ENCODE data around the gene DIS3L2. TPM values are rescaled to one million over a fixed set of nuclear protein-coding genes. Genes with fewer than 3 reads are reported as not detected.

DIS3L2 gene
- total and polyA plus RNA-seq, 10 donors: 9.1 to 59.8 (median 35.4) TPM

GRCh38 chr2:232076272-232076671, 114.8 kb downstream of the DIS3L2 start:
- WGBS, 5 donors: 94 to 100% (median 96%) methylated on average over 1 of the region's 1 CpG

GRCh38 chr2:232076736-232077135, 115.2 kb downstream of the DIS3L2 start:
- intact Hi-C loops (cut with DNase I; ENCODE audit: low total_unique reads): no loop called here
- 89 to 99% (median 91%) methylated on average over 3 of the region's 3 CpGs for WGBS, 5 donors
- H3K4me1 ChIP-seq: peaks cover 0 to 24% (median 1%) of the 10 kb centered on the region in 6 donors
- H3K9me3 ChIP-seq: peaks cover 0 to 3% (median 0%) of the 10 kb centered on the region in 8 donors
- no peaks in the 10 kb centered on the region for H3K27me3 ChIP-seq (replicated peaks in 1 of 7)
- TF ChIP-seq POLR2A (IDR thresholded peaks at IDR 0.05) (no peak), CTCF (IDR thresholded peaks at IDR 0.05 in 8 of 11, conservative IDR thresholded peaks at IDR 0.05 in 3 of 11) (no peak), POLR2AphosphoS5 (IDR thresholded peaks at IDR 0.05) (no peak)
- DNase-seq: no peak
- no peak overlapping the region for H3K4me3 ChIP-seq
- H3K36me3 ChIP-seq: peaks cover 0 to 3% (median 0%) of the 10 kb centered on the region in 6 donors
- H3K27ac ChIP-seq: no peak overlapping the region

More at GRCh38 chr2:232076272-232076671, 114.8 kb downstream of the DIS3L2 start:
- H3K27me3 ChIP-seq (replicated peaks in 1 of 7): no peaks in the 10 kb centered on the region
- intact Hi-C loops (cut with DNase I; ENCODE audit: low total_unique reads): no loop called here
- H3K9me3 ChIP-seq: no peaks in the 10 kb centered on the region
- no peak overlapping the region for H3K4me3 ChIP-seq
- H3K27ac ChIP-seq: no peak overlapping the region
- no peak for DNase-seq
- peaks cover 0 to 29% (median 3%) of the 10 kb centered on the region in 6 donors for H3K4me1 ChIP-seq
- TF ChIP-seq POLR2AphosphoS5 (IDR thresholded peaks at IDR 0.05): no peak
- no peak for TF ChIP-seq POLR2A (IDR thresholded peaks at IDR 0.05)
- TF ChIP-seq CTCF (IDR thresholded peaks at IDR 0.05 in 8 of 11, conservative IDR thresholded peaks at IDR 0.05 in 3 of 11): no peak
- H3K36me3 ChIP-seq: no peaks in the 10 kb centered on the region

GRCh38 chr2:232085164-232085563, 123.7 kb downstream of the DIS3L2 start:
- no peak overlapping the region for H3K4me3 ChIP-seq
- H3K9me3 ChIP-seq: peaks cover 0 to 16% (median 10%) of the 10 kb centered on the region in 8 donors
- 85 to 94% (median 92%) methylated on average over 5 of the region's 5 CpGs for WGBS, 5 donors
- H3K36me3 ChIP-seq: peaks cover 0 to 40% (median 0%) of the 10 kb centered on the region in 6 donors
- H3K27ac ChIP-seq: no peak overlapping the region
- DNase-seq: no peak
- H3K27me3 ChIP-seq (replicated peaks in 1 of 7): no peaks in the 10 kb centered on the region
- TF ChIP-seq POLR2AphosphoS5 (IDR thresholded peaks at IDR 0.05) (no peak), CTCF (IDR thresholded peaks at IDR 0.05 in 8 of 11, conservative IDR thresholded peaks at IDR 0.05 in 3 of 11) (no peak), POLR2A (IDR thresholded peaks at IDR 0.05) (no peak)
- no peaks in the 10 kb centered on the region for H3K4me1 ChIP-seq
- intact Hi-C loops (cut with DNase I; ENCODE audit: low total_unique reads): no loop called here

- DNase-seq: no peak
- Histone ChIP-seq H3K9me3 (peaks cover 0 to 16% (median 10%) of the 10 kb centered on the region in 8 donors), H3K27ac (no peak overlapping the region), H3K36me3 (peaks cover 0 to 47% (median 0%) of the 10 kb centered on the region in 6 donors), H3K4me1 (no peaks in the 10 kb centered on the region), H3K4me3 (no peak overlapping the region), H3K27me3 (replicated peaks in 1 of 7) (no peaks in the 10 kb centered on the region)
- intact Hi-C loops (cut with DNase I; ENCODE audit: low total_unique reads): no loop called here
- 93 to 98% (median 97%) methylated on average over 16 of the region's 16 CpGs for WGBS, 5 donors
- TF ChIP-seq CTCF (IDR thresholded peaks at IDR 0.05 in 8 of 11, conservative IDR thresholded peaks at IDR 0.05 in 3 of 11) (no peak), POLR2A (IDR thresholded peaks at IDR 0.05) (no peak), POLR2AphosphoS5 (IDR thresholded peaks at IDR 0.05) (no peak)
Observed at GRCh38 chr2:232085826-232086425, 124.4 kb downstream of the DIS3L2 start.
